Muscle of arm (tissue), 12 donors: ENCODE data around the gene ZFAND6. TPM values are rescaled to one million over a fixed set of nuclear protein-coding genes. Genes with fewer than 3 reads are reported as not detected.
A peak's percentile ranks its signal among the peaks of the same experiment; 100 is the strongest.
"Not testable (repeated sequence)": the region's sequence is repeated elsewhere in the genome, so short reads cannot be mapped to it uniquely, and the experiment has no call there.

Source experiments
- DNase-seq: peaks from one replicate; pipeline ENCODE4 v3.0.0-alpha.2; 2013
- polyA plus RNA-seq, 12 donors: library from polyadenylated mRNA; unstranded; fragments of 120-200 nt; gene quantifications; one replicate each; pipeline ENCODE4 v1.2.1, GENCODE V29; 2013; ENCODE audit not compliant: insufficient read length in 12 of 12

ZFAND6 gene
- polyA plus RNA-seq, 12 donors: 96.8 to 736 (median 114) TPM

- no peak for DNase-seq
These were observed 23.4 kb upstream of the ZFAND6 start for GRCh38 chr15:80036071-80036470.

- DNase-seq: no peak
These were observed 17.8 kb upstream of the ZFAND6 start for GRCh38 chr15:80041494-80042253.

- DNase-seq: no peak
These were observed 16.9 kb upstream of the ZFAND6 start for GRCh38 chr15:80042568-80042967.

- DNase-seq: not testable (repeated sequence)
These were observed 14.3 kb upstream of the ZFAND6 start for GRCh38 chr15:80045219-80045618.

GRCh38 chr15:80049046-80049445 is 10.4 kb upstream of the ZFAND6 start:
- DNase-seq: no peak

- DNase-seq: no peak
These were observed 6.7 kb upstream of the ZFAND6 start for GRCh38 chr15:80052597-80053304.

GRCh38 chr15:80055933-80056332 is 3.5 kb upstream of the ZFAND6 start:
- DNase-seq: no peak

- no peak for DNase-seq
These were observed 1.4 kb upstream of the ZFAND6 start for GRCh38 chr15:80058044-80058443.

- DNase-seq: no peak
These were observed 395 bp downstream of the ZFAND6 start for GRCh38 chr15:80059786-80060355.

GRCh38 chr15:80060356-80061006 is 1.0 kb downstream of the ZFAND6 start:
- peak; percentile 19 for DNase-seq

- DNase-seq: no peak
These were observed 2.1 kb downstream of the ZFAND6 start for GRCh38 chr15:80061582-80061981.

GRCh38 chr15:80066912-80067311 is 7.4 kb downstream of the ZFAND6 start:
- DNase-seq: no peak

- no peak for DNase-seq
These were observed 9.1 kb downstream of the ZFAND6 start for GRCh38 chr15:80068578-80068977.

- no peak for DNase-seq
These were observed 11.4 kb downstream of the ZFAND6 start for GRCh38 chr15:80070840-80071239.

- no peak for DNase-seq
These were observed 12.2 kb downstream of the ZFAND6 start for GRCh38 chr15:80071652-80072051.

- DNase-seq: peak; percentile 82
These were observed 13.0 kb downstream of the ZFAND6 start for GRCh38 chr15:80072285-80072994.

- DNase-seq: no peak
These were observed 13.7 kb downstream of the ZFAND6 start for GRCh38 chr15:80073197-80073596.

- no peak for DNase-seq
These were observed 17.1 kb downstream of the ZFAND6 start for GRCh38 chr15:80076321-80077318.

GRCh38 chr15:80081390-80081789 is 21.9 kb downstream of the ZFAND6 start:
- DNase-seq: no peak

GRCh38 chr15:80087104-80087503 is 27.6 kb downstream of the ZFAND6 start:
- DNase-seq: no peak

- no peak for DNase-seq
These were observed 30.6 kb downstream of the ZFAND6 start for GRCh38 chr15:80090041-80090440.
